Adipose tissue (tissue), 3 donors: Measurements from ENCODE around the gene SLC25A3. TPM values are rescaled to one million over a fixed set of nuclear protein-coding genes. Genes with fewer than 3 reads are reported as not detected.
"Not testable (repeated sequence)": the region's sequence is repeated elsewhere in the genome, so short reads cannot be mapped to it uniquely, and the experiment has no call there.

Experiments
- H3K27ac ChIP-seq: one replicate; pipeline ENCODE4 v1.5.1; 2013; ENCODE audit warnings: low read depth, low read length
- WGBS, 3 donors: extraction: QIAGEN DNeasy Blood & Tissue Kit; methylation state at CpG; one replicate each; pipeline ENCODE4 v1.1.7; 2013; 5-methylcytosine and 5-hydroxymethylcytosine counted together
- polyA plus RNA-seq, 3 donors: library from polyadenylated mRNA; stranded (reverse); fragments of 200-250 nt; gene quantifications; one replicate each; pipeline ENCODE4 v1.2.3, GENCODE V29; 2013
- donor health status: healthy with polysubstance abuse.
- donor health status: Bipolar disorder and iron deficiency.
- donor health status: healthy.

SLC25A3 gene
- polyA plus RNA-seq, 3 donors = 318 to 478 (median 425) TPM

DNA sequence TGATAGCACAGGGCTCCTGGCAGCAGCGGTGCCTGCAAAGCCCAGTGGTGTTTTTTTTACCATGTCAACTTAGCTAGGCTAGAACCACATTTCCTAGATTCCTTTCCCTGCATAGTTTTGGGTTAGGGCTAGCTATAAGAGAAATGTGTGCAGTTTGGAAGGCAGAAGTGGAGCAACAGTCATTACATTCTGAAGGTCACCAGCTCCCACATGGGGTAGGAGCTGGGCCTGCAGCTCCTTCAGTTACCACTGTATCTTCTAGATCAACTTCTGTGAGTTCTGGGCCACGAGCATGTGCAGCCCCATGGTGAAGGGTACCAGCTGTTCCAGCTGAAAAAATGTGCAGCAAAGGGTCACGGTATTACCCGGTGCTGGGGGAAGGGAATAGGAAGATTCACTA, 2.3 kb upstream of the SLC25A3 start:
- no peak overlapping the region for H3K27ac ChIP-seq
- WGBS, 3 donors = 81 to 84% (median 83%) methylated on average over 4 of the region's 4 CpGs

DNA sequence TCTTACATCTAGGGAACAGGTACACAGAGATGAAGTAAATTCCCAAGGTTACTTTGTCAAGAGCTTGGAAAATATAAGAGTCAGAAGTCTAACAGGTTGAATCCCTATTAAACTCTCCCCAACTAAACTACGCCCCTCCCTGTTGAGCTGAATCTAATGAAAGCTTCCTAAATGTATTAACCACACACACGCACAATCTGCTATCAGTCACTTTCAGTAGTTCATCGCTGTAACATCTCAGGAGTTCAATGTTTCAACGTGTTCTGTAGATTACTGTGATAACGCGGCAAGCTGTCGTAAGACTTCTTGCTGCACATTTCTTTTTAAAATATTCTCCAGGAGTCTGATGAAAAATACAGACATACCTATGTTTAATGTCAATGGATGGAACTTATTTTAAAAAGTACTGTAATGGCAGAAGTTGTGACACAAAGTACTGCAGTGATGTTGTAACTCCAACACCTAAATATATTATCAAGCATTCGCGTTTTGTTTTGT, 612 bp upstream of the SLC25A3 start:
- 21 to 38% (median 30%) methylated on average over 9 of the region's 9 CpGs for WGBS, 3 donors

DNA sequence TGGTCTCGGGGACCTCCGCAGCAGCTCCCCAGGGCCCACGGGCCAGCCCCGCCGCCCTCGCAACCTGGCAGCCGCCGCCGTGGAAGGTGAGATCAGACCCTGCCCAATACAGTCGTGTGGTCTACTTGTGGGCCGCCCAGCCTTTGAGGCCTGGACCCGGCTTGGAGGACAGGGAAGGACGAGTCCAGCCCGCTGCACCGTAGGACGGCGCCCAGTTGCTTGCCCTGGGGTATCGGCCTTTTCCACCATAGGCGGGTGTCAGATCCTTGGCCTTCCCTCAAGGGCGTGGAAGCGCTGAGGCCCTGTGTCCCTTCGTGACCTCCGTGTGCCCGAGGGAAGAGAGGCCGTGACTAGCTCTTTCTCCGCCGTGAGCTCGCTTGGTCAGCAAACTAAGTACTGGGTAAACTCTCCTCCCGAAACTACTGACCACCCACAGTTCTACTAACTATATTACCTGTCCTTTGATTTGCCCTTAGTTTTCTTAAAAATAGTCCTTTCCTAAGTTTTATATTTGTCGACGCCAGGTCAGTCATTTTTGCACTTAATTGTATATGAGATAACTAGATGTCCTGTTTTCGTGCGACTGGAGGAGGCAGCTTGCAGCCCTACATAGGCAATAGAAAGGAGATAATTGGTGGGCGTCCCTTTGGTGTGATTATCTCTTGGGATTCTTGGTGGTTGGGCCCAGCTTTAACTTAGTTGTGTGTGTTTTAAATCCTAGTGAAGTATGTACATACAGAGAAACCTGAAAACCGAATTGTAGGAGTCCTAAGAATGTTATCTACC, 757 bp downstream of the SLC25A3 start:
- WGBS, 3 donors = 0% methylated on average over 35 of the region's 35 CpGs
- H3K27ac ChIP-seq = peak overlapping the region; percentile 99

More for the DNA sequence above, 612 bp upstream of the SLC25A3 start:
- no peak overlapping the region for H3K27ac ChIP-seq

DNA sequence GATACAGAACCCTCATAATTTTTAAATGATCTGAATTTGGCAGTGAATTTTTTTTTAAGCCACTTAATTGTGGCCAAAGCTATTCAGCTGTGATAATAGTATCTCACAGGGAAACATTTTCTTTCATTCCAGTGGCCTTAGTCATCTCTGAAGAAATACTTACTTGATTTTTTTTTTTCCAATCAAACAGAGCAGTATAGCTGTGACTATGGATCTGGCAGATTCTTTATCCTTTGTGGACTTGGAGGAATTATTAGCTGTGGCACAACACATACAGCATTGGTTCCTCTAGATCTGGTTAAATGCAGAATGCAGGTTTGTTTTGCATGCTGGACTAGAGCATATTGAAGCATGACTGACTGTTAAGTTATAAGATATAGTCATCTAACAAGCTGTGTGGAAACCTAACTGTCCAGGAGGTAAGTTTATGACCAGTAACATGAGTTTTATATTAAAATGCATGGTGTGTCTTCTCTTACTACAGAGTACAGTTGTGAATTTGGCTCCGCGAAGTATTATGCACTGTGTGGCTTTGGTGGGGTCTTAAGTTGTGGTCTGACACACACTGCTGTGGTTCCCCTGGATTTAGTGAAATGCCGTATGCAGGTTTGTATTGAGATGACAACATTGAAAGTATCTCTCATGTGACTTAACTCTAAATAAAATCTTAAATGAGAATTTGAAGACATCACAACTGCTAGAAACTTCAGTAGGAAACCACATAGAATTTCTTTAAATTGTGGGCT, 1.9 kb downstream of the SLC25A3 start:
- no peak overlapping the region for H3K27ac ChIP-seq
- WGBS, 3 donors = 59 to 64% (median 62%) methylated on average over 3 of the region's 3 CpGs

DNA sequence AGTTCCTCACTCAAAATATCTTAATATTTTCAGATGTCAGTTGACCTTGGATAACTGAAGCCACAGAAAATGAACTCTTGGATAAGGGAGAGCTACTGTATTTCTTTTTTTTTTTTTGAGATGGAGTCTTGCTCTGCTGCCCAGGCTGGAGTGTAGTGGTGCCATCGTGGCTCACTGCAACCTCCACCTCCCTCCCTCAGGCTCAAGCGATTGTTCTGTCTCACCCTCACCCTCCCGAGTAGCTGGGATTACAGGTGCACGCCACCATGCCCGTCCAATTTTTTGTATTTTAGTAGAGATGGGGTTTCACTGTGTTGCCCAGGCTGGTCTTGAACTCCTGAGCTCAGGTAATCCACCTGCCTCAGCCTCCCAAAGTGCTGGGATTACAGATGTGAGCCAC, 3.8 kb downstream of the SLC25A3 start:
- 88 to 94% (median 92%) methylated on average over 5 of the region's 5 CpGs for WGBS, 3 donors
- H3K27ac ChIP-seq = not testable (repeated sequence)

DNA sequence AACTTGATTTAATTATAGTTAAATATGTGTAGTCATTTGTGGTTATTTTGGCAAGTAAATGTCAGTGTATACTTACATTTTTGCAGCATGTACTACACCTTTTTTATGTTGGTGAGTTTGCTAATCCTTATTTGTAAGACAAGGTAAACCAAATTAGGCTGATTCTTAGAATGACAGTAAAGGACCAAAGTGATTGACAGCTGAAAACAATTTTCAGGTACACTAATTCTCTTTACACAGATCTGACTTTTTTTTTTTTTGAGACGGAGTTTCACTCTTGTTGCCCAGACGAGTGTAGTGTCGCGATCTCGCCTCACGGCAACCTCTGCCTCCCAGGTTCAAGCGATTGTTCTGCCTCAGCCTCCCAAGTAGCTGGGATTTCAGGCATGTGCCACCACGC, 8.4 kb downstream of the SLC25A3 start:
- H3K27ac ChIP-seq = no peak overlapping the region
- 91 to 95% (median 93%) methylated on average over 8 of the region's 8 CpGs for WGBS, 3 donors

DNA sequence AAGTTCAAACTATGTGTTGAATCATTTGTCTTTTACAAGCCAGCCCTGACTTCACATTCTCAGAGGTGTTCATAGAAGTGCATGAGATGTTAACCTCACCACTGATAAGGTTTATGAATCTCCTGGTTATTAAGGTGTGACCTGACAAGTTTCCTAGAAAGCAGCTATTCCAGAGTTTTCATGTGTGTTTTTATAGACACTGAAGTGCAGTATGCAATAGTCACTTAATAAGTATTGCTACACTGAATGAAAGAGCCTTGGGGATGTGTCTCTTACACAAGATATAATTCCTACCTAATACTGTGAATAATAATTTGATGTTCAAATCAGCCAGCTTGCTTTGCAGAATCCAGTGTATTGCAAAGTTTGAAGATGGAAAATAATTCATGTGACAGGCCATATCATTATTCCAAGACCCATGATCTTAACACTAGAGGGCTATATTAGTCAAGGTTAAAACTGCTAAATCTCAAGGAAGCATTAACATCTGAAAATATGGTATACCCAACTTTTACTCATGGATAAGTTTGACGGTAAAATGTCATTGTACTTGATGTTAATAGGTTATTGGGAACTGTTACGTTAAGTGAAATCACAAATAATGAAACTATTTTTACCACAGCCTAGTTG, 13.0 kb downstream of the SLC25A3 start:
- 61 to 69% (median 67%) methylated on average over 2 of the region's 2 CpGs for WGBS, 3 donors
- H3K27ac ChIP-seq = no peak overlapping the region

DNA sequence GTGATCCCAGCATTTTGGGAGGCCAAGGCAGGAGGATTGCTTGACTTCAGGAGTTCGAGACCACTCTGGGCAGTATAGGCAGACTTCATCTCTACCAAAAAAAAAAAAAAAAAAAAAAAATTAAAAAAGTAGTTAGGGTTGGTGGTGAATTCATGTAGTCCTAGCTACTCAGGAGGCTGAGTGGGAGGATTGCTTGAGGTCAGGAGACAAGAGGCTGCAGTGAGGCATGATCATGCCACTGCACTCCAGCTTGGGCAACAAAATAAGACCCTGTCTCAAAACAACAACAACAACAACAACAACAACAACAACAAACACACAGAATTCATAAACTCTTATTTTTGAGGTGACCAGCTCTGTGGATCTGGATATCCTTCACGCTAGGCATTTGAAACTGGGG, 17.1 kb downstream of the SLC25A3 start:
- WGBS, 3 donors = 93 to 100% (median 96%) methylated on average over 2 of the region's 2 CpGs
- no peak overlapping the region for H3K27ac ChIP-seq

DNA sequence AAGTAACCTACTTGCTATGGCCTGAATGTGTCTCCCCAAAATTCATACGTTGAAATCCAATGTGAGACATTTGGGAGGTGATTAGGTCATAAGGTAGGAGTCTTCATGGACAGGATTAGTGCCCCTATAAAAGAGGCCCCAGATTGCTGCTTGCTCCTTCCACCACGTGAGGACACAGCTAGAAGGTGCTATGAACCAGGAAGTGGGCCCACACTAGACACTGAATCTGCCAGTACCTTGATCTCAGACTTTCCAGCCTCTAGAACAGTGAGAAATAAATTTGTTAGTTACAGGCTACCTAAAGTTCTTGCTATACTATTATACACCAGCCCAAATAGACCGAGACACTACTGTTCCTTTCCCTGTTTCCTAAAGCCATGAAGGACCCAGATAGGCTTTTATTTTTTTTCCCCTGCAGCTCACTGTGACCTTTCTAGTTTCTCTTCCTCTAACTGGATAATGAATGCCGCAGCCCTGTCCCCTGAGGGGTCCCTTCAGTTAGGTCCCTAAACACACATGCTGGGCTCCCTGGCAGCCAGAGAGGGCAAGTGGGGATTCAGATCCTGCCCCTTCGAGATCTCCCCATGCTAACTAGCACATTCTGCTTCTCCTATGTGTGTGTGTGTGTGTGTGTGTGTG, 19.3 kb downstream of the SLC25A3 start:
- H3K27ac ChIP-seq = no peak overlapping the region
- WGBS, 3 donors = 65 to 80% (median 70%) methylated on average over 5 of the region's 5 CpGs

DNA sequence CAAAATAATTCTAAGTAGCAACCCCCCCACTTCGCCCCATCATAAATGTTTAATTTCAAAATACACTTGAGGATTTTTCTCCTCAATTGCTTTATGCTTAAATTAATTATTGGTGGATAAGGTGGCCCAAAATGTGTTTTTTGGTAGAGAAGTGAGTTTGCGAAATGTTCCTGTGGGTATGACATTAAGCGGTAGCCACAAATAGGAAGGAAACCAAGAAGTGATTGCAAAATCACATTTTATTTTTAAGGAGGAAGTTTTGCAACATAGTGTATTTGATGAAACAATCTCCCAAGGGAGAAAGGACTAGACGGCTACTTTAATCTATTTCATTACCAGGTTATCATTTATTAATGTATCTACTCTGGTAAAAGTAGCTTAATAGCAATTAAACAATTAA, 25.5 kb downstream of the SLC25A3 start:
- WGBS, 3 donors = 18 to 79% (median 26%) methylated on average over 4 of the region's 4 CpGs
- no peak overlapping the region for H3K27ac ChIP-seq

DNA sequence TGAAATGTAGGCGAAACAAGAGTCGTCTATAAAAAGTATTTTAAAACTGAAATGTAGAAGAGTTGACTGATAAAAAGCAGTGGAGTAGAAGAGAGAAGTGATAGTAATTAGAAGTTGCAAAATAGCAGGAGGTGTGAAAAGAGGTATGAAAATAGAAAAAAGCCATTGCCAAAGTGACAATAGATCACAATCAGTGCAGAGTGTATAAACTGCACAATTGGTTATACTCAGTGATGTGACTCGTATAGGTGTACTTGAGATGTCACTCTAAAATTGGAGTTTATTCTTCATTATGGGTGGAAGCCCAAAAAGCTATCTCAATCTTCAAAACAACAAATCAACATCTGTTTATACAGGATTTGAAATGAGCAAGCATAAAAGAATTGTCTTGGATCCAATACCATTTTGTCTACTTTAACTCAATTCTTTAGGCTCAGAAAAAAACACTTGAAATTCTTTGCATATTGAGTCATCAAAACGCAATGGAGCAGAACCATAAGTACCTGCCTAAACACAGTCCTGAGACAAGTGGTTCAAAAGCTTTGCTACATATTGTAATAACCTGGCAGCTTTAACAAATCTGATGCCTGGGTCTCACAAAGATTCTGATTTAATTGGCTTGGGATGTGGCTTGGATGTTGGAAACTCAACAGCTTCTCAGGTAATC, 42.3 kb downstream of the SLC25A3 start:
- 85 to 90% (median 87%) methylated on average over 4 of the region's 4 CpGs for WGBS, 3 donors
- H3K27ac ChIP-seq = no peak overlapping the region

DNA sequence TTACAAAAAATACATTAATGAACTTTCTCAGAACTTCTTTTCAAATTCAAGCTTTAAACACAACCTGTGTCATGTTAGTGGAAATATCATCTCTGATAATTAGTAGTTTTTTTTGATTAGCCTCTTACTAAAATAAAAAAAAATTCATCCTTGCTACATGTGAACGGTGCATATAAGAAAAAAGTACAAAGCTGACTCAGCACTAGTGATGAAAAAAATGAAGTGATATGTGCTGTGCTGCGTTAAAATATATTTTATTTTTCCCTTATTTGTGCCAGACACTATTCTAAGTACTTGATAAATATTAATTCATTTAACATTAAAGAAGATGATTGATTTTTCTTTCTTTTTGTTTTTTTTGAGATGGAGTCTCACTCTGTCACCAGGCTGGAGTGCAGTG, 43.6 kb downstream of the SLC25A3 start:
- 70 to 87% (median 70%) methylated on average over 2 of the region's 2 CpGs for WGBS, 3 donors
- no peak overlapping the region for H3K27ac ChIP-seq

DNA sequence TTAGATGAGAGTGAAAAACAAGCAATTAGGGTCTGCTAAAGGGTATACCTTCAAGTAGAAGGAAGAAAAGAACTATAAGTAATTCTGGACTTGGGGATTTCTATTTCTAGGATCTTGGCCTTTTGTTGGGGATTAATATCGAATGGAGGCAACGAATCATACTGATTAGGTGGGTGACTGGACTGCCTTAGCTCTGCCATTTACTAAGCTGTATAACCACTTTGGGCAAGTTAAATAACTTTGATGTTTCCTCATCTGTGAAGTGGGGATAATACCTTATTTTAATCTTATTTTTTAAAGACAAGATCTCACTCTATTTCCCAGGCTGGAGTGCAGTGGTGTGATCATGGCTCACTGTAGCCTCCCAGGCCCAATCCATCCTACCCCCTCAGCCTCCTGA, 44.5 kb downstream of the SLC25A3 start:
- H3K27ac ChIP-seq = no peak overlapping the region
- WGBS, 3 donors = 95 to 100% (median 97%) methylated on average over 2 of the region's 2 CpGs

DNA sequence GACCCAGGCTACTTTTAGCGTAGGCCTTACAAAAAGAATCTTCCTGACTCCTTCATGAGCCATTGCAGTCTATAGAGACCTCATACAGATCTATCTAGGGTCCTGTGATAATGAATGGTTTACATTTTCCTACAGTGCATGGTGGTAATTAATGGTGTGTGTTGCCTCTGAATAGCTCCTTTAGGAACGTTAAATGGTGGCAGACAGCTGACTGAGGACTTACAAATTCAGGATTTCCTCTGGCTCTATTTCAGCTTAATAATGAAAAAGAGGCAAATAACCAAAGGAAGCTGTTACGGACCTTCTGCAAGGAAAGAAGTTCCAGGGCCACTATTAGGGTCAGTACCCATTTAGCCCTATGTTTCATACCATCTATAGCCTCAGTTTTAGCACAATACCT, 46.0 kb downstream of the SLC25A3 start:
- H3K27ac ChIP-seq = no peak overlapping the region
- WGBS, 3 donors = 59 to 82% (median 62%) methylated on average over 3 of the region's 3 CpGs

DNA sequence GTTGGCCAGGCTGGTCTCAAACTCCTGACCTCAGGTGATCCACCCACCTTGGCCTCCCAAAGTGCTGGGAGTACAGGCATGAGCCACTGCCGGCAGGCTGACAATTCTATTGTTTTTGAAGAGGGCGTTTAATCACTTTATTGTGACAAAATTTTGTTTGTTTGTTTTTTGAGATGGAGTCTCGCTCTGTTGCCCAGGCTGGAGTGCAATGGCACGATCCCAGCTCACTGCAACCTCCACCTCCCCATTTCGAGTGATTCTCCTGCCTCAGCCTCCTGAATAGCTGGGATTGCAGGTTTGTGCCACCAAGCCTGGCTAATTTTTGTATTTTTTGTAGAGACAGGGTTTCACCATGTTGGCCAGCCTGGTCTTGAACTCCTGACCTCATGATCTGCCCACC, 49.3 kb downstream of the SLC25A3 start:
- WGBS, 3 donors = 96% methylated on average over 5 of the region's 5 CpGs
- H3K27ac ChIP-seq = not testable (repeated sequence)

DNA sequence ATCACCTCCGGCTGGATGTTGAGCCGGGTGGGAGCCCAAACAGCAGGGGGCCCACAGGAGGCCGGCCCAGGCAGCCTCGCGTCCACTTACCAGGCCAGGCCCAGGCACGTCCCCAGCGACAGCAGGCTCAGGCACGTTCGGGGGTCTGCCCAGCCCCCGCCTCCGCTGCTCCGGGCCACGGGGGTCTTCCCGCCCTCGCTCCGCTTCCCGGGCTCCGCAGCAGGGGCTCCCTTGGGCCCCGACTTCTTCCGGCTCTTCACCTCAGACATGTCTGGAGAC, 50.9 kb downstream of the SLC25A3 start:
- H3K27ac ChIP-seq = peak overlapping the region; percentile 0
- WGBS, 3 donors = 0% methylated on average over 15 to 20 of the region's 20 CpGs

DNA sequence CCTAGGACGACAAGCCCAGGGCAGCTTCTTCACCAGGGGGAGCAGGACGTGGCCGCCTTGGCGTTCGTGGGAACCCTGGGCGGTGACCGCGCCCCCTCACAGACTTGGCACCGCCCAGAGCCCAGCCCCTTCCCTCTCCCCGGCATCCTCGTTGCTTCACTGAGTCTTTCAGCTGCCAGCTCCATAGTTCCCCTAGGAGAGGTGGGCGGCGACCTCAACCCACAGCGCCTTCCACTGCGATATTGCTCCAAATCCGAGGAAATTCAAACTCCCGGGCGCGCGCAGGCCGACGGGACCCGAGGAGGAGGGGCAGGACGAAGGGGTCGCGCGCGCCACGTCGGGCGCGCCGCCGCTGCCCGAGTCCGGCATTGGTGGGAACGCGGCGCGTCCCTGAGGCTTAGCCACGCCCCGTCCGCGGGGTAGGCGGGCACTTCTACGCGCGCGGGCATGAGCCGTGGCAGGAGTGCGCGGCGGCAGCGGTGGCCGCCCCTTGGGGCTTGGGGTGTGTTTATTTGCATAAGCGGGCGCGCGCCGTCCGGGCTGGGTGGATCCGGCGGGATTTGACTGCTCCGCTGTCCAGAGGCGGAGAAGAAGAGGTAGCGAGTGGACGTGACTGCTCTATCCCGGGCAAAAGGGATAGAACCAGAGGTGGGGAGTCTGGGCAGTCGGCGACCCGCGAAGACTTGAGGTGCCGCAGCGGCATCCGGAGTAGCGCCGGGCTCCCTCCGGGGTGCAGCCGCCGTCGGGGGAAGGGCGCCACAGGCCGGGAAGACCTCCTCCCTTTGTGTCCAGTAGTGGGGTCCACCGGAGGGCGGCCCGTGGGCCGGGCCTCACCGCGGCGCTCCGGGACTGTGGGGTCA, 51.5 kb downstream of the SLC25A3 start, which contains the start of the genes APAF1 and IKBIP:
APAF1 (plus strand) TSS at position 579 of the 860 bp plus-strand sequence. CDS start 3,070 bp downstream, outside the sequence.
IKBIP (minus strand) TSS at position 77 of the 860 bp plus-strand sequence. CDS start 87 bp downstream, outside the sequence.
- 0 to 1% (median 0%) methylated on average over 83 to 91 of the region's 91 CpGs for WGBS, 3 donors
- peak within 1 kb of the TSS; percentile 0 for H3K27ac ChIP-seq
